Anterior cingulate cortex (tissue), 58 donors: ENCODE data around the gene E4F1.
"Not testable (repeated sequence)": the region's sequence is repeated elsewhere in the genome, so short reads cannot be mapped to it uniquely, and the experiment has no call there.

ENCODE experiments used
- DNase-seq, 58 donors: peaks; one replicate each; lab custom pipeline; 2025; lab: John Stamatoyannopoulos, UW

The E4F1 gene

GRCh38 chr16:2189252-2189893 lies 34.0 kb upstream of the E4F1 start:
- DNase-seq, result no peak

DNA sequence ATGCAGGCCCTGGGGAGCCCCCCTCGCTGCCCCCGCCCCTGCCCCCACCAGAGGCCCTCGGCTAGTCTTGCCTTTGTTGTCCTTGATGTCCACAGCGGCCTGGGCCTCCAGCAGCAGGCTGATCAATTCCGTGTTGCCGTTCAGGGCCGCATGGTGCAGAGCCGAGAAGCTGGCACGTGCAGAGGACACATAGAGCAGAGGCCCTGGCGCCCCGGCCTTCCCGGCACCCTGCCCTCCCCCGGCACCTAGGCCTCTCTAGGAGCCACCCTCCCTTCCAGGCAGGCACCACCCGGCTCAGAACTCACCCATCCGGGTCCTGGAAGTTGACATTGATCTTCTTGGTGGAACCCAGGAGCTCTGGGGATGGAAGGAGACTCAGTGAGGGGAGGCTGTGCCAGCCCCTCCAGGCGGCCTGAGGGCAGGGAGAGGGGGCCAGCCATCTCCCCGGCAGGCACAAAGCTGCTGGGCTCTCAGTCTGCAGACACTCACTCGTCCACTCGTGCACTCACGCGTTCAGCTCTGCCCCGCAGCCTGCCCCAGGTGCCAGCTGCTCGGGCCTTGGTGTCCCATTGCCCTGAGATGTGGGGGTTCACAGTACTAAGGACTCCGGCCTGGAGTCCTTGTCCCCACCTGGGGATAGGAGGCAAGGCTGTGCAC lies 33.3 kb upstream of the E4F1 start:
- DNase-seq, result no peak

- DNase-seq, result peak in 49 of 58 donors; percentile 12 to 83 (median 57)
Observed at GRCh38 chr16:2190659-2191445, 32.5 kb upstream of the E4F1 start.

DNA sequence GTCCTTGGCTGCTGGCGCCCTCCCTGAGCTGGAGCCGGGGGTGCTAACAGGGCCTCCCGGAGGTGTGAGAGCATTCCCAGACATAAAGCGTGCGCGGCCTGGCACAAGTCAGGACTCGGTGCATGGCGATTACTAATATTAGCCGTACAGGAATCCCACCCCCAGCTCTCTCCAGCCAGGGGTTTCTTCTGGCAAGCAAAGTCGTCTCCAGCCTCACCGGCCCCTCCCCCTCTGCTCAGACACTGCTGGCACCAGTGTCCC lies 32.0 kb upstream of the E4F1 start:
- peak in 6 of 58 donors; percentile 48 to 67 (median 50) for DNase-seq

DNA sequence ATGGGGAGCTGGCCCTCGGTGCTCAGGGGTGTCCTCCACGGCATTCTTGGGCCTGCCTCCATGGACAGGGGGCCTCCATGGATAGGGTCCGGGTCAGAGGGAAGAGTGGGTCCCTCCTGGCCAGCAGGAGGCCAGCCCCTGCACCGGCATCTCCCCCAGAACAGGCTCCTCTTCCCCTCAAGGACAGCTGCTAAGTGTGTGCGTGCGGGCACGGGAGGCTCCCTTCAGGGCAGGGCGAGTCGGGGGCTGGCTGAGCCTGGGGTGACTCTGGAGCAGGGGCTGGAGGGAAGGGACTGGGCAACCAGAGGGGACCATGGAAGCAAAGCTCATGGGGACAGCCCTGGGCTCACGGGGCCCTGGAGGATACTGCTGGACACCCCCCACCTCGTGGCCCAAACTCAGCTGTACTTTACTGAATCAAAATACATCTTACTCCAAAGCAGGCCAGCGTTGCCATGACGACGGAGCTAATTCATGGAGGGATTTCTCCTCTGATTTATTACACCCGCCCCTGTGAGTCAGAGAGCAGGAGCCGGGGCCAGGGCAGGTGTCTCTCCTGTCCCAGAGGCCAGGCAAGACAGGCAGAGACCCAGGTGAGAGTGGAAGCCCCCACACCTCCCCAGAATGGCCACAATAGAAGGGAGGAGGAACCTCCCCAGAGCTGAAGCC lies 29.1 kb upstream of the E4F1 start:
- peak in 7 of 58 donors; percentile 8 to 38 (median 26) for DNase-seq

DNA sequence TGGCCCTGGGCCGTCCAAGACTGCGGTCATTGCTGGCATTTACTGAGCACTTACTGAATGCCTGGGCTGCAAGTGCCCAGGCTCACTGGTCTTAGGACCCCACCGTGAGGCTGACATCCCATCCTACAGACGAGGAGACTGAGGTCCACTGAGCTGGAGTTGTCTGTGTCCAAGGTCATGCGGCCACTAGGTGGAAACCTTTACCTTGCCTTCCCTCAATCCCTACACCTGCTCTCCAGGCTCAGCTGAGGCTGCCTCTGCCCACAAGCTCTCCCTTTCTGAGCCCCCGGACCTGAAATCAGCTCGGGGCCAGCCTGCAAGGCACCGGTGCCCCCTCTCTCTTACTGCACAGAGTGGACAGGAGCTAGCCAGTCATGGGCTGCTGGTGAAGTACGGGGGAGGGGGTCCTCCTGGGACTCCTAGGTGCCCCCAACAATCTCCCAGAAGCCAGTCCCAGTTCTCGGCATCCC lies 28.5 kb upstream of the E4F1 start:
- DNase-seq, result no peak

DNA sequence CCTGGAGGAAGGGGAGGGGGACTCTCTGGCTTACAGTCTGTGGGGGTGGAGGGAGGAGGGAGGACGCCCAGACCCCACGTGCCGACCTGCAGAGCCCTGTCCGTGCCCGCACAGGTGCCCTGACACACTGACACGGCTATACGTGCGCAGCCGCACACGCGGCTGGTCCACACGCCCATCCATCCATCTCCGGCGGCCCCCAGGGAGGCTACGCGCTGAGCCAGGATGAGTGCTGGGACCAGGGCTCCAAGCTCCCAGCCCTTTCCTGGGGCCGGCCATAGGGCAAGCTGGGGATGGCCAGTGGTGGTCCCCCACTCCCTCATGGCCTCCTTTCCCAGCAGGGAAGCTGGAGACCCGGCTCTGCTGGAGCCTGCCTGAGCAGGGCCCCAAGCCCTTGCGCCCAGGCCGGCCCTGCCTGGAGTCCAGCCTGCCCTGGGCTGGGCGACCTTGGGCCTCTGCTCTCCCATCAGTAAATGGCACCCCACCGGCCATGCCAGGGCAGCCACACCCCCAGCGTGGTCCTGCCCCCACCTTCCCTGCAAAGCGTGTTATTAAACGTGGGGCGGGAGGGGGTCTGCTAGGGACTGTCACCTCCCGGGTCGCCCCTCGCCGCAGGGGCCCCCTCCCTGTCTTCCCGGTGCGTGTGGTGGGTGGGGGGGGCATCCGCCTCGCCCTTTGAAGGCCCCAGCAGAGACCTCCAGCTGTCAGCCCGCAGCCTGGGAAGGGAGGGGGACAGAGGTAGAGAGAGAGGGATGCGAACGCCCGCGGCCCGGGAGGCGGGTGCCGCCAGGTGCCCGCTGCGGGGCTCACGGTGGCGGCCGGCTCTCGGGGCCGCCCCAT lies 27.8 kb upstream of the E4F1 start:
- DNase-seq, result no peak

GRCh38 chr16:2196162-2196980 lies 27.0 kb upstream of the E4F1 start, which contains the start of gene CASKIN1:
TSS of gene CASKIN1 (minus strand) at chr16:2196605. CDS start at chr16:2196432, 173 bp downstream.
- peak in 2 of 58 donors; percentile 14 to 21 for DNase-seq

- DNase-seq, result no peak
Observed at GRCh38 chr16:2196981-2197511, 26.3 kb upstream of the E4F1 start.

DNA sequence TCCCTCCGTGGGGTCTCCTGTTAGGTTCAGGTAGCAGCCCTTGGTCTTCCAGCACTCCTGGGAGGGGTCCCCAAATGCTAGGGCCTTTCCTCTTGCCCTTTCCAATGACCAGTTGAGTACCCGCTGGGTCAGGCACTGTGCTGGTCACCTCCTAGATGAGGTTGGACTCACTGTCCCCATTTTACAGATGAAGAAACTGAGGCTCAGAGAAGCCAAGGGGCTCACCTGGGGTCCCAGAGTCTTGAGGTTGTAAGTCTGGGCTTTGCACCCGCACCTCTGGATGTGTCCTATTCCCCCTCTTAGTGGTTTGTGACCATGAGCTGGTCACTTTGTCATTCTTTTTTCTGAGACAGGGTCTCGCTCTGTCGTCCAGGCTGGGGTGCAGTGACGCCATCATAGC lies 25.6 kb upstream of the E4F1 start:
- DNase-seq, result no peak

- no peak for DNase-seq
Observed at GRCh38 chr16:2198283-2198682, 25.1 kb upstream of the E4F1 start.

- no peak for DNase-seq
Observed at GRCh38 chr16:2199095-2199494, 24.3 kb upstream of the E4F1 start.

DNA sequence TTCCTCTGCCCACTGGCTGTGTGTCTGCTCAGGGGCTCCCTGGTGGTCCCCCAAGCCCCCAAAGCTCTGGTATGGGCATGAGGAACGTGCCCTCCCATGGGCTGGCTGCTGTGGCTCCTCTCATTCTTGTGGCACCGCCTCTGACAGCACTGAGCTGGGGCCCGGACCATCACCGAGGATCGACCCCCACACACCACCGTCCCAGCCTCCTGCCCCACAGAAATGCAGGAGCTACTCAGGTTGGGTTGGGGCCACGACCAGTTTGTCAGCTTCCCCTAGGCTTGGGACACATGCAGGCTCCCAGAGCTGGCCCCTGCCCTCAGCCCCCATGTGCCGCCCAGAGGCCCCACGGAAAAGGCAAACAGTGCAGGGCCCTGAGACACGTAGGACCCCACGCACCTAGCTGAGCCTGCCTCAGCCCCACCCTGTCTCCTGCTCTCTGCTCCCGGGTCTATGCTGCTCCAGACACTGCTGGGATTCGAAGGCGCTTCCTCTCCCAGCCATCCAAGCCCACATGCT lies 23.7 kb upstream of the E4F1 start:
- DNase-seq, result no peak

DNA sequence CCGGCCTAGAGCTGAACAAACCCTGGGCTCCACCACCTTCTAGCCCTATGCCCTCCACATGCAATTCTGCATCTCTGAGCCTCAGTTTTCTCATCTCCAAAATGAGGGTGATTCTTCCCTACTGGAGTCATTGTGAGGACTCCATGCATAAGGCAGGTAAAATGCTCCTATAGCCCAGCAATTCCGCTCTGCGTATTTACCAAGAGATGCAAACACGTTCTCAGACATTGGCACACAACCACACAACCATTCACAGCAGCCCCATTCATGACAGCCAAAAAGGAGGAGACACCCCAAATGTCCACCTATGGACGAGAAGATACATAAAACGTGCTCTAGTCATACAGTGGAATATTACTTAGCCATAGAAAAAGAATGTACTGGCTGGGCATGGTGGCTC lies 23.1 kb upstream of the E4F1 start:
- DNase-seq, result no peak

DNA sequence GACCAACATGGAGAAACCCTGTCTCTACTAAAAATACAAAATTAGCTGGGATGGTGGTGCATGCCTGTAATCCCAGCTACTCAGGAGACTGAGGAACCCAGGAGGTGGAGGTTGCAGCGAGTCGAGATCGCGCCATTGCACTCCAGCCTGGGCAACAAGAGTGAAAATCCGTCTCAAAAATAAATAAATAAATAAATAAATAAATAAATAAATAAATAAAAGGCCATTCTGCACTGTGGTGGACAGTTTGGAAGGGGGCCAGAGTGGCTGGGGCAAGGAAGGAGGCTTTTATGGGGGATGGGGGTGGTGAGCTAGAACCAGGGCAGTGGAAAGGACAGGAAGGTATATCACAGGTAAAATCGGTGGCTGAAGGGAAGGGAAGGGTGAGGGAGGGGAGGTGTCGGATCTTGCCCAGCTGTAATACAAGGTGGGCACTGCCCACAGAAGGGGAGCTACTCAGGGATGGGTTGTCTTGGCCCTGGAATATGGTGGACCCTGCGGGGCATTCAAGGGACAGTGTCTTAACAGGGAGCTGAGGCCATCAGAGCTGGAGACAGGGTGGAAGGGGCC lies 20.2 kb upstream of the E4F1 start:
- not testable (repeated sequence) for DNase-seq

DNA sequence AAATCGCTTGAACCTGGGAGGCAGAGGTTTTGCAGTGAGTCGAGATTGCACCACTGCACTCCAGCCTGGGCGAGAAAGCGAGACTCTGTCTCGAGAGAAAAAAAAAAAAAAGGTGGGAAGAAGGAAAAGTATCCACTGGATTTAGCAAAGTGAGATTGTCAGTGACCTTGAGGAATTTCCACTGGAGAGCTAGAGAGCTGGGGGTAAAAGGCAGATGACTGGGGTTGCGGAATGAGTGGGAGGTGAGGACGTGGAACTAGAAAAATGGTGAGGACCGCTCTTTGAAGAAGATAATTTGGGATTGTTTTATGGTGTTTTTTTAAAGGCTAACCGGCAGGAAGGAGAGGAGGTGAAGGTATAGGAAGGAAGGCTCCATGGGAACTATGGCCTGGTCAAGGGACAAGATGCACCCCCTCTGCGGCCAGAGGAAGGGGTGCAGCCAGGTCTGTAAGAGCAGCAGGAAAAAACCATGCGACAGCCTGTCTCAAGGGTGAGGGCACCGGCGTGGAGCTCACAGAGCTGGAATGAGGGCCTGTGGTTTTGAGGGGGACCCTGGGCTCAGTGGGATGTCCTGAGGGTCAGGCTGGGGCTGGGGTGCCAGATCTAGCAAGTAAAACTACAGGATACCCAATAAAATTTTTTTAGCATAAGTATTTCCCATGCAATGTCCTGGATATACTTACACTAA lies 18.8 kb upstream of the E4F1 start:
- DNase-seq, result no peak

DNA sequence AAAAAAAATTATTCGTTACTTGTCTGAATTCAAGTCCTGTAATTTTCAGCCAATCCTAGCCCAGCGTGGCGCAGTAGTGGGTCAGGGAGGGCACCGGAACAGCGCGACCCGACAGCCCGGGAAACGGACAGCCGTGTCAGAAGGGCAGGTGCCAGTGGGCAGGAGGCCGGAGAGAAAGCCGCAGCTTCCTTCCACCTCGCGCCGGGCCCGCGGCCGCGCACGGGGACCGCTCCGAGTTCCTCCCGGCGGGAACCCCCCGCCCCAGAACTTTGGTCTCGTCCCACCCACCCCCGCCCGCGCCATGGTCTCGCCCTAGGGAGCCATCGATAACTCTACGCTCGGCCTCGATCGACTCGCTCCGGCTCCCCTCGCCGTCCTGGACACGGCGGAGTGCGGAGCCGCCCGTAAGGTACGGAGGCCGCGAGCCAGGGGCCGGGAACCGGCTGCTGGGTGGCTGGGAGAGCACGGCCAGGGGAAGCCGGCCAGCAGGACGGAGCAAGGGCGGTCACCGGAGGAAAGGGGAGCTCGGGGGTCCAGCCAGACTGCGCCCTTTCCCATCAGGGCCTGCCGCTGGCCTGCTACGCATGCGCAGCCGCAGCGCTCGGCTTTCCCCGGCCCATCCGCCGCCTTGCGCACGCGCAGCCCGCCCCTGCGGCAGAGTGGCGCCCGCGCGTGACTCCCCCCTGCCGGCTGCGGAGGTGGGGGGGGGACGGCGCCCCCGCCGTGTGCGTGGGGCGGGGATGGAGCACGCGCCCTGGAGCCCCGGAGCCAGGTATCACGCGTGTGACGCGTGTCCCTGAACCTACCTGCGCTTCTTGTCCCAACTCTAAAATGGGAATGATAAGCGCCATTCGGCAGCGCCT lies 18.1 kb upstream of the E4F1 start, which contains the start of gene MLST8:
MLST8 (plus strand) TSS at position 351 of the 863 bp plus-strand sequence. CDS start 632 bp downstream, outside the sequence.
- peak; percentile 28 to 95 (median 87) for DNase-seq
